Duodenal mucosa (tissue), 2 donors: Measurements from ENCODE around the gene ZNF70.

Experiments
- H3K27ac ChIP-seq: one replicate; pipeline ENCODE4 v1.7.0; 2013; ENCODE audit warnings: low read depth, low read length
- H3K27me3 ChIP-seq, 2 donors: one replicate each; pipeline ENCODE4 v1.7.0; 2013; ENCODE audit warnings: low read length in 2 of 2, control low read depth in 1 of 2; ENCODE audit not compliant: insufficient read depth in 2 of 2, control insufficient read depth in 1 of 2
- H3K36me3 ChIP-seq, 2 donors: one replicate each; pipeline ENCODE4 v1.7.0; 2013; ENCODE audit warnings: low read length in 2 of 2, control low read depth in 1 of 2; ENCODE audit not compliant: insufficient read depth in 2 of 2, control insufficient read depth in 1 of 2
- H3K4me1 ChIP-seq, 2 donors: one replicate each; pipeline ENCODE4 v1.7.0; 2013; ENCODE audit warnings: low read length in 2 of 2, control low read depth in 1 of 2; ENCODE audit not compliant: insufficient read depth in 2 of 2, control insufficient read depth in 1 of 2
- H3K4me3 ChIP-seq, 2 donors: one replicate each; pipeline ENCODE4 v1.7.0; 2013; ENCODE audit warnings: low read length in 2 of 2, low read depth in 1 of 2
- H3K9ac ChIP-seq, 2 donors: one replicate each; pipeline ENCODE4 v1.7.0; 2013; ENCODE audit warnings: low read length in 2 of 2, low read depth in 1 of 2
- H3K9me3 ChIP-seq, 2 donors: one replicate each; pipeline ENCODE4 v1.7.0; 2013; ENCODE audit warnings: low read length in 2 of 2, control low read depth in 1 of 2; ENCODE audit not compliant: control insufficient read depth in 1 of 2

The ZNF70 gene

GRCh38 chr22:23695571-23696325, 55.2 kb downstream of the ZNF70 start:
- H3K9me3 ChIP-seq, result no peaks in the 10 kb centered on the region
- H3K9ac ChIP-seq, result peak overlapping the region in 1 of 2 donors; percentile 35
- peaks cover 35 to 60% of the 10 kb centered on the region in 2 donors for H3K36me3 ChIP-seq
- no peak overlapping the region for H3K4me3 ChIP-seq
- peaks cover 4 to 9% of the 10 kb centered on the region in 2 donors for H3K4me1 ChIP-seq
- peak overlapping the region; percentile 13 for H3K27ac ChIP-seq
- H3K27me3 ChIP-seq, result no peaks in the 10 kb centered on the region

- no peak overlapping the region for H3K9ac ChIP-seq
- no peak overlapping the region for H3K4me3 ChIP-seq
- H3K27me3 ChIP-seq, result no peaks in the 10 kb centered on the region
- peaks cover 29 to 56% of the 10 kb centered on the region in 2 donors for H3K36me3 ChIP-seq
- H3K9me3 ChIP-seq, result no peaks in the 10 kb centered on the region
- H3K27ac ChIP-seq, result peak overlapping the region; percentile 23
- H3K4me1 ChIP-seq, result peaks cover 4 to 9% of the 10 kb centered on the region in 2 donors
These were observed 55.8 kb downstream of the ZNF70 start for GRCh38 chr22:23695141-23695540.

- Histone ChIP-seq H3K9me3 (no peaks in the 10 kb centered on the region), H3K27me3 (no peaks in the 10 kb centered on the region), H3K36me3 (peaks cover 24 to 61% of the 10 kb centered on the region in 2 donors), H3K4me1 (peaks cover 4 to 9% of the 10 kb centered on the region in 2 donors), H3K27ac (no peak overlapping the region), H3K9ac (no peak overlapping the region), H3K4me3 (no peak overlapping the region)
These were observed 56.8 kb downstream of the ZNF70 start for GRCh38 chr22:23693979-23694680.

GRCh38 chr22:23692598-23693291, 58.2 kb downstream of the ZNF70 start:
- H3K36me3 ChIP-seq, result peaks cover 16 to 53% of the 10 kb centered on the region in 2 donors
- H3K4me3 ChIP-seq, result no peak overlapping the region
- no peaks in the 10 kb centered on the region for H3K9me3 ChIP-seq
- H3K4me1 ChIP-seq, result peaks cover 4 to 9% of the 10 kb centered on the region in 2 donors
- H3K27me3 ChIP-seq, result no peaks in the 10 kb centered on the region
- no peak overlapping the region for H3K27ac ChIP-seq
- no peak overlapping the region for H3K9ac ChIP-seq

- Histone ChIP-seq H3K4me1 (peaks cover 4 to 9% of the 10 kb centered on the region in 2 donors), H3K27ac (no peak overlapping the region), H3K27me3 (no peaks in the 10 kb centered on the region), H3K36me3 (peaks cover 16 to 53% of the 10 kb centered on the region in 2 donors), H3K9me3 (no peaks in the 10 kb centered on the region), H3K4me3 (no peak overlapping the region), H3K9ac (no peak overlapping the region)
These were observed 59.0 kb downstream of the ZNF70 start for GRCh38 chr22:23691748-23692423.

GRCh38 chr22:23690713-23691112, 60.2 kb downstream of the ZNF70 start, which contains the start of gene RGL4:
TSS of gene RGL4 (plus strand) at chr22:23691013. CDS start at chr22:23692031, 1,018 bp downstream.
- Histone ChIP-seq H3K4me3 (no peak within 1 kb of the TSS), H3K27me3 (no peaks in the 10 kb centered on the region), H3K36me3 (peaks cover 16 to 47% of the 10 kb centered on the region in 2 donors), H3K27ac (no peak within 1 kb of the TSS), H3K9ac (no peak within 1 kb of the TSS), H3K4me1 (peaks cover 2 to 8% of the 10 kb centered on the region in 2 donors), H3K9me3 (no peaks in the 10 kb centered on the region)

GRCh38 chr22:23689414-23689813, 61.5 kb downstream of the ZNF70 start:
- H3K27me3 ChIP-seq, result no peaks in the 10 kb centered on the region
- H3K9me3 ChIP-seq, result no peaks in the 10 kb centered on the region
- H3K27ac ChIP-seq, result no peak overlapping the region

More at GRCh38 chr22:23689414-23689813, 61.5 kb downstream of the ZNF70 start:
- H3K9ac ChIP-seq, result no peak overlapping the region
- no peak overlapping the region for H3K4me3 ChIP-seq
- peaks cover 8 to 34% of the 10 kb centered on the region in 2 donors for H3K36me3 ChIP-seq
- H3K4me1 ChIP-seq, result no peaks in the 10 kb centered on the region
